Fibroblast of skin of right biceps (primary cell): Measurements from ENCODE around the gene RASAL1.

ENCODE experiments used
- DNase-seq: peaks from one replicate; pipeline ENCODE4 v3.0.0-alpha.2; 2013

The RASAL1 gene

GRCh38 chr12:113070117-113070906, 65.2 kb downstream of the RASAL1 start:
- DNase-seq, result no peak

DNA sequence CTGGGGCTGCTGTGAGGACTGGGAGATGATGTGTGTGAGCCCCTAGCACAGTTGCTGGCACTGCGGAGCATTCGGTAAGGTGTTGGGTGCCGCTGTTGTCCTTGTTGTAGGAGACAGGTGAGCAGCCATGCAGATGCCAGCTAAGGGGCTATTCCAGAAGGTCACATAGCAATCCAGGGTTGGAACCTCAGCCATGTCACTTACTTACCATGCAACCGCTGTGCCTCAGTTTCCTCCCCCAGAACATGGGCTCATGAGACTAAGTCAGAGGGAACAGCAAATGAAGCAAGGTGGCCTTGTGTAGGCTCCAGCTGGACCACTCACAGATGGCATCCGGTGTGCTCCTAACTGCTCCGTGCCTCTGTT, 65.8 kb downstream of the RASAL1 start:
- no peak for DNase-seq

DNA sequence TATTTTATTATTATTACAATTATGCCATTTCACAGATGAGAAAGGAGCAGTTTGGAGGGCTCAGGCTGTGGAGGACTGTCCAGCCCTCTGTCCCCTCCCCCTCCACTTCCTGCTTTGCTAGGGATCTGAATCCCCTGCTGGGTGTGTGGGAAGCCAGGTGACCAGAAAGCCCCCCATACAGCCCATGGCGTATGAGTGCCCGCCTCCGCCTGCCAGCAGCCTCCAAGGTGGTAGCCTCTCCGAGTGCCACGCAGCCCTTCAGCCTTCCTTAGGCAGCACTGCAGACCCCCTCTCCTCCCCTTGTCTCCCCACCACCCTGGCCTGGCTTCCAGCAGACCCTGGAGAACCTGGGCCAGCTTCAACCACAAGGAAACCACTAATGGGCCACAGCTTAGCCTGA, 66.4 kb downstream of the RASAL1 start:
- no peak for DNase-seq

GRCh38 chr12:113067987-113068935, 67.3 kb downstream of the RASAL1 start:
- no peak for DNase-seq

- no peak for DNase-seq
Observed at GRCh38 chr12:113066813-113067400, 68.7 kb downstream of the RASAL1 start.

DNA sequence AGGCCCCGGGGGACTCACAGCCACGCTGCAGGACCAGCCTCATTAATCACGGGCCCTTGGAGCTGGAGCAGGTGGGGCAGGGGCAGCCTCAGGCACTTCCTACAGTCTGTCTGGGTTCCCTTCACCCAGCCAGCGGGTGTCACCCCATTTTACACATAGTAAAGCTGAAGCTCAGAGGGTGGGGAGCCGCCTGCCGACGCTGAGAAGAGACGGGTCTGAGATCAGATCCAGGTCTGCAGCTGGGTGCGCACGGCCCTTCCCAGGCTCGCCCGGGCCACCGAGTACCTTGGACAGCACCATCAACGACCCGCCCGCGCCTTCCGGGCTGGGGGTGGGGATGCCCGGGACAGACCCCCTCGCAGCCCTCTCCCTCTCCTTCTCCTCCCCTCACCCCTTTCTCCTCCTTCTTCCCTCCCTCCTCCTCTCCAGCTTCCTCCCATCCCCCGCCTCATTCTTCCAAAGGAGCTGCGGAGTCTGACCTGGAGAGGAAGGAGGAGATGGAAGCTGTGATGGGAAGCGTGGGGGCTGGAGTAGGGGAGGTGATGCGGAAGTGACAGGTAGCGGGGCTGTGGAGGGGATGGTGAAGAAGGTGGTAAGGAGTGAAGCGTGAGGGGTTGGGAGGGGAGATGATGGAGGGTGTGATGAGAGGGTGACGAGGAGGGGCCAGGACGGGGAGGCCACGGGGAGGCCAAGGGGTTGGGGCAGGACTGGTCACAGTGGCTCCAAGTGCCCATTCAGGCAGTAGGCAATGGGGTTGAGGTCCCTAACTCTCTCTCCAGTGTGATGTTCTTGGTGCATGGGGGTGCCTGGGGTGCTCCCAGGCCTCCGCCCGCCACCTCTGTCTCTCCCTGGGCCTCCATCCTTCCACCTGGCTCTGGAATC, 70.2 kb downstream of the RASAL1 start:
- no peak for DNase-seq

DNA sequence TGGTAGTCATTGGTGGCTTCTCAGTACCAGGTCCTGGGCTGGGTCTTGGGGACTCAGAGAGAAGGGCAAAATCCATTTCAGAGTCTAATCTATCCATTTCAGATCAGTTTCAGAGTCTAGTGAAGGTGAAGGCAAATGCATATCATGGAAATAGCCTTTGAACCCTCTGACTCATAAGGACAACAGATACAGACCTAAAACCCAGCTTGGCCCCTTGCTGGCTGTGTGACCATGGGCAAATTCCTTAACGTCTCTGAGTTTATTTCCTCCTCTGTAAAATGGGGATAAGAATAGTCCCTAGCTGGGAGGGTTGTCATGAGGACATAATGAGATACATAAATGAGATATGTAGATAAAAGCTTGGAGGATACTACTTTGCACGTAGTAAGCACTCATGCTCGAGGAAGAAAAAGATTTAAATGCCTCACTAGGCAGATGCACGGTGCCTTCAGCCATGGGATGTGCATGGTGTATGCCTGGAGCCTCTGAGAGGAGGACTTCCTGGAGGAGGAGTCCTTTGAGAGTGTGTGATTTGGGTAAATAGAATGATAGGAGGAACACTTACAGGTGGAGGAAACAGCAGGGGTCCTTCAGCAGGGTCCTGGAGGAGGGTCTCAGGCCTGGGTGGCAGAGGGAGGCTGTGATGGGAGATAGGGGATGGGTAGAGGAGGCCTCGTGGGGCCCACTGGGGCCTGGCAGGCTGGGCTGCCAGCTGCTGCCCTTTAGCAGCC, 71.0 kb downstream of the RASAL1 start:
- no peak for DNase-seq

- DNase-seq, result no peak
Observed at GRCh38 chr12:113063396-113064350, 71.9 kb downstream of the RASAL1 start.

GRCh38 chr12:113062502-113063395, 72.8 kb downstream of the RASAL1 start:
- DNase-seq, result no peak

DNA sequence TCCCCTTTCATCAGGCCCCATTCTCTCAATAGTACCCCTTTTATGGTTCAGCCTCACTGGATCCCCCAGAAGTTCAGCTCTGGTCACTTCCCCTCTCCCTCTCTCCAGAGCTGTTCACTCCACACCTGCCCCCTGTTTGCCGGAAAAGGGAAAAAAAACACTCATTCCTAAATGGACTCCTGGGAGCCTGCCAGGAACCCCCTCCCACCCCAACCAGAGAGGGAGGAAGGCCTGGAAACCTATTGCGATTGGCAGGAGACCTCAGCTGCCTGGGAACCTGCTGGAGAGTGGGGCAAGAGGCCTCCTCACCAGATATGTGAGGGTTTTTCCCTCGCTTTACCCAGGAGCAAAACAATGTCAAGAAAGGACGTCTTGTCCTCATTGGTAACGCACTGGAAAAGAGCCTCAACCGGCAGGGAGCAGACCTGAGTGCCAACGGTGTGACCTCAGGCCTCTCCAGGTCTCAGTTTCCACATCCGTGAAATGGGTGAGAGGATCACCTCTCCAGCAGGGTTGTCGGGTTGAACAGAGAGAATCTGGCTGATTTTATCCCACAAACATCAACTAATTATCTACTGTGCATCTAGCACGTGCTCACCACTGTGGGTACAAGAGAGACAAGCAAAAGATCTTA, 74.4 kb downstream of the RASAL1 start:
- DNase-seq, result no peak

DNA sequence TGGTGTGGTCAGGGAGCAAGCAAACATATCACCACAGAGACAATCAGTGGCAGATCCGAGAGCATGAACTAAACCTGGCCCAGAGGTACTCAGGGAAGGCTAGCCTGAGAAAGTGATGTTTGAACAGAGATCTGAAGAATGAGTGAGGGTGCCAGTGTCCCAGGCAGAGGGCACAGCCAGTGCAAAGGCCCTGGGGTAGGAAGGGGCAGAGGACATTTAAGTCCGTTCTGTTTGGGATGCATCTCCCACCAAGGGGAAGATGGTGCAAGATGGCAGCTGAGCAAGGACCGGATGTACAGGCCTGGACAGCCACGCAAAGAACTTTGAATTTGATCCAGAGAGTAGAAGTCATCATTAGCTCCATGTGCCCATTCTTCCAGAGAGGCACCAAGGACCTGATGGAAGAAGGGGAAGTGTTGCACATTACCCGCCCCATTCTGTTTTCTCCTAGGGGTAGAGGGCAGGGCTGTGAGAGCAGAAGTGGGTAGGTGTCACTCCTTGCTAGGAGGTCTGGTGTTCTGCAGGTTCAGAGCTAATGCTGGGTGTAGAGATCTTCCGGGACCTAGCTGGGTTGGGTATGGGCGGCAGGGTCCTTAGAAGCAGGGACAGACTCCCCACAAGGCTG, 75.1 kb downstream of the RASAL1 start:
- no peak for DNase-seq

DNA sequence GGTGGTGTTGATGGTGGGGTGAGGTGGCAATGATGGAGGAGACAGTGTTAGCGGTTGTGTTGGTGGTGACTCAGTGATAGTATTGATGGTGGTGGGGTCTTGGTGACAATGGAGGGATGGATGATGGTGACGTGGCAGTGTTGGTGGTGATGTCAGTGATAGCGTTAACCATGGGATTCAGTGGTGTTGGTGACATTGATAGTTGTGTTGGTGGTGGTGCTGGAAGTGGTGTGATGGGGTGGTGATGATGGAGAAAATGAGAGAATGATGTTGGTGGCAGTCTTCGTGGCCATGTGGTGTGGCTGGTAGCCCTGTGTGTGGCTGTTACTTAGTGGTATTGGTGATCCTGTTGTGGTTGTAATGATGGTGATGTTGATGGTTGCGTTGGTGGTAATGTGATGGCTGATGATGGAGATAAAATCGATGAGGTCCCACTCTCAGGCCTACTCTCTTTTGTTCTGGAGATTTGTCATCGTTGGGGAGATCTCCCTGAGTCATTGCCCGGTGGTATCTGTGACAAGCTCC, 76.4 kb downstream of the RASAL1 start:
- DNase-seq, result no peak

DNA sequence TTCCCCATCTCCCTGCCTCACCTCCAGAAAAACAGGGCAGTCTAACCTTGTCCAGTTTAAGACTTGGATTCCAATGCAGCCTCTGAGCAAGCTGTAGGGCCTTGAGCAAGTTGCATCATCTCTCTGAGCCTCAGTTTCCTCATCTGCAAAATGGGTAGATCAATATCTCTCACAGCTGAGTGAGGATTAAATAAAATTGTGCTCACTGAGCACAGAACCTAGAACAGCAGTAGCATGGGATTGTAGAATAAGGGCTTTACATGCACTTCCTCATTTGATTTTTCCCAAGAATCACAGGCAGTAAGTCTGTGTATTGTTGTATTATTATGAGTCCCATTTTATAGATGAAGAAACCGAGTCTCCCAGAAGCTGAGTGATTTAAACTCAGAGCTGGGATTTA, 77.0 kb downstream of the RASAL1 start:
- no peak for DNase-seq

GRCh38 chr12:113057565-113058485, 77.7 kb downstream of the RASAL1 start:
- DNase-seq, result no peak

DNA sequence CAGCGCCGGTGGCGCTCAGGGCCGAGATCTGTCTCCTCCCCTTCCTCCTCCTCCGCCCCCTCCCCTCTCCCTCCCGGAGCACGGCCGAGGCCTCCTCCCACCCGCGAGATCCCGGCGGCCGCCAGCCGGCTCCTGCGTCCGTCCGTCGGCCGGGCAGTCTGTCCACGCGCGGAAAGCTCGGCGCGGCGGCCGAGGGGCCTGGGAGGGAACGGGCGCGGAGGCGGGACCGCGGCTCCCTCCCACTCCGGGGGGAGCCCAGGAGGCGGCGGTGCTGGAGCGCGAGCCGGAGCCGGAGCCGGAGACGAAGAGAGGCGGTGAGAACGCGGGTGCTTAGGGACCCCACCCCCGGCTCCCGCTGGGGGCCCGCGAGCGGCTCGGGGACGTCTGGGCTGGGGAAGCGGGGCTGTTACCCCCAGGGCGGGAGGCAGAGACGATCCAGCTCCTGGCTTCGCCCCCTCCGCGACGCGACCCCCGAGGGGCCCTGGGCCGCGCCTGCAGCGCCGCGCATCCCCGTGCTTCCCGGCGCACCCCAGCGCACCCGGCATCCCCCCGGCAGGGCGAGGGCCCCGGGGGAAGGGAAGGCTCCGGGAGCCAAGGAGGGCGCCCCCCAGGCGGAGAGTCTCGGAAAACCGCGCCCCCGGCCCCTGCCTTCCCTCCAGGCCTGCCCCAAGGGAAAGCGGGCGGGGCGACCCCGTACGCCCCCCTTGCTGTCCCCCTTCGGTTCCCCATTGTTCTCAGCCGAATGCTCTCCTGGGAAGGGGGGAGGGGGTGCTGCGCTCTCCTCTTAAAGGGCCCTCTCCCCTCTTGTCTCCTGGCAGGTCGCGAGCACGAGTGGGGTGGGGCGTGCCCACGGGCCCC, 78.7 kb downstream of the RASAL1 start, which contains the start of gene DTX1:
DTX1 (plus strand) TSS at position 100 of the 858 bp plus-strand sequence. CDS start 1,463 bp downstream, outside the sequence.
- no peak for DNase-seq

GRCh38 chr12:113056381-113056630, 79.3 kb downstream of the RASAL1 start:
- no peak for DNase-seq
